Measurements from ENCODE around the gene RDH14. TPM values are rescaled to one million over a fixed set of nuclear protein-coding genes. Genes with fewer than 3 reads are reported as not detected.

Gene RDH14
- total and polyA plus RNA-seq, 10 donors: 14.2 to 26.0 (median 19.1) TPM

DNA sequence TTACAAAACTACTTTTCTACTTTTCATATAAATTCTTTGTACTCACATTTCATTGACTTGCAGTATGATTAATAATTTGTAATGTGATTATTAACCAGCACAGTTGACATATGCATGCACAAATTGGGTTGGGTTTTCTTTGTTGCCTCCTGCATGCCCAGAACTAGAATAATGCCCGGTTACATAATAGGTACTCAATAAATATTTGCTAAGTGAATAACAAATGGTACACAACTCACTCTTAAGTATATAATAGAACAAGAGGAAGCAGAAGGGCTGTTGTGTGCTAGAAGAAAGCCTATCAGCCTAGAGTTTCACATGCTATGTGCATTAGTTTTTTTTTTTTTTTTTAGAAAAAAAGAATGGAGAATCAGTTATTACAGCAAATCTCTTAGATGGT is 9.3 kb downstream of the RDH14 start:
- intact Hi-C loops (cut with DNase I; ENCODE audit: low total_unique reads): no loop called here
- Histone ChIP-seq H3K4me1 (peaks cover 0 to 24% (median 11%) of the 10 kb centered on the region in 6 donors), H3K27ac (no peak overlapping the region), H3K36me3 (peaks cover 0 to 33% (median 11%) of the 10 kb centered on the region in 6 donors), H3K27me3 (replicated peaks in 1 of 7) (no peaks in the 10 kb centered on the region), H3K4me3 (no peak overlapping the region), H3K9me3 (no peaks in the 10 kb centered on the region)
- TF ChIP-seq POLR2AphosphoS5 (IDR thresholded peaks at IDR 0.05): no peak
- no peak for TF ChIP-seq POLR2A (IDR thresholded peaks at IDR 0.05)
- no peak for TF ChIP-seq CTCF (IDR thresholded peaks at IDR 0.05 in 8 of 11, conservative IDR thresholded peaks at IDR 0.05 in 3 of 11)
- no peak for DNase-seq
- 95 to 100% (median 98%) methylated on average over 1 of the region's 1 CpG for WGBS, 5 donors

DNA sequence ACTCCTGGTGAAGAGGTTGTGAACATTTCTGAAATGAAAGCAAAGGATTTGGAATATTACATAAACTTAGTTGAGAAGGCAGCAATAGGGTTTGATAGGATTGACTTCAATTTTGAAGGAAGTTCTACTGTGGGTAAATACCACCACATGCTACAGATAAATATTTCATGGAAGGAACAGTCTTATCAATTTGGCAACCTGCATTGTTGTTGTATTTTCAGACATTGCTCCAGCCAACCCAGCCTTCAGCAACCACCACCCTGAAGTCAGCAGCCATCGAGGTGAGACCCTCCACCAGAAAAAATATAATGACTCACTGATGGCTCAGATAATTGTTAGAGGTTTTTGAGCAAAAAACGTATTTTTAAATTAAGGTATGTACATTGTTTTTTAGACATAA is 10.0 kb downstream of the RDH14 start:
- H3K4me3 ChIP-seq: no peak overlapping the region
- H3K27me3 ChIP-seq (replicated peaks in 1 of 7): no peaks in the 10 kb centered on the region
- no peak for DNase-seq
- WGBS, 5 donors: 92 to 95% (median 93%) methylated on average over 2 of the region's 2 CpGs
- peaks cover 0 to 28% (median 10%) of the 10 kb centered on the region in 6 donors for H3K36me3 ChIP-seq
- intact Hi-C loops (cut with DNase I; ENCODE audit: low total_unique reads): no loop called here
- no peak for TF ChIP-seq POLR2A (IDR thresholded peaks at IDR 0.05)
- no peak for TF ChIP-seq POLR2AphosphoS5 (IDR thresholded peaks at IDR 0.05)
- TF ChIP-seq CTCF (IDR thresholded peaks at IDR 0.05 in 8 of 11, conservative IDR thresholded peaks at IDR 0.05 in 3 of 11): no peak
- no peak overlapping the region for H3K27ac ChIP-seq
- peaks cover 0 to 26% (median 11%) of the 10 kb centered on the region in 6 donors for H3K4me1 ChIP-seq
- no peaks in the 10 kb centered on the region for H3K9me3 ChIP-seq

GRCh38 chr2:18549083-18549482 is 11.4 kb downstream of the RDH14 start:
- intact Hi-C loops (cut with DNase I; ENCODE audit: low total_unique reads): no loop called here
- Histone ChIP-seq H3K4me1 (peaks cover 0 to 26% (median 11%) of the 10 kb centered on the region in 6 donors), H3K4me3 (no peak overlapping the region), H3K27ac (no peak overlapping the region), H3K36me3 (peaks cover 0 to 14% (median under 1%) of the 10 kb centered on the region in 6 donors), H3K27me3 (replicated peaks in 1 of 7) (no peaks in the 10 kb centered on the region), H3K9me3 (no peaks in the 10 kb centered on the region)
- DNase-seq: no peak
- WGBS, 5 donors: 73 to 90% (median 86%) methylated on average over 2 of the region's 2 CpGs
- TF ChIP-seq CTCF (IDR thresholded peaks at IDR 0.05 in 8 of 11, conservative IDR thresholded peaks at IDR 0.05 in 3 of 11): no peak
- no peak for TF ChIP-seq POLR2AphosphoS5 (IDR thresholded peaks at IDR 0.05)
- TF ChIP-seq POLR2A (IDR thresholded peaks at IDR 0.05): no peak

DNA sequence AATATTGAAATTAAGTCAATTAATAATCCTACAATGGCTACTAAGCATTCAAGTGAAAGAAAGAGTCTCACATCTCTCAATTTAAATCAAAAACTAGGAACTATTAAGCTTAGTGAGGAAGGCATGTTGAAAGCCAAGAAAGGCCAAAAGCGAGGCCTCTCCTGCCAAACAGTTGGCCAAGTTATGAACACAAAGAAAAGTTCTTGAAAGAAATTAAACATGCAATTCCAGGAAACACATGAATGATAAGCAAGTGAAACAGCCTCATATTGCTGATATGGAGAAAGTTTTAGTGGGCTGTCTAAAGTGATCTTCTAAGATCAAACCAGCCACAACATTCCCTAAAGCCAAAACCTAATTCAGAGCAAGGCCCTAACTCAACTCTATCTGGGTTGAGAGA is 11.8 kb downstream of the RDH14 start:
- Histone ChIP-seq H3K4me1 (peaks cover 0 to 26% (median 11%) of the 10 kb centered on the region in 6 donors), H3K27ac (no peak overlapping the region), H3K4me3 (no peak overlapping the region), H3K36me3 (peaks cover 0 to 10% (median 0%) of the 10 kb centered on the region in 6 donors), H3K27me3 (replicated peaks in 1 of 7) (no peaks in the 10 kb centered on the region), H3K9me3 (no peaks in the 10 kb centered on the region)
- TF ChIP-seq POLR2AphosphoS5 (IDR thresholded peaks at IDR 0.05) (no peak), CTCF (IDR thresholded peaks at IDR 0.05 in 8 of 11, conservative IDR thresholded peaks at IDR 0.05 in 3 of 11) (no peak), POLR2A (IDR thresholded peaks at IDR 0.05) (no peak)
- intact Hi-C loops (cut with DNase I; ENCODE audit: low total_unique reads): no loop called here
- DNase-seq: no peak
- 71 to 93% (median 81%) methylated on average over 1 of the region's 1 CpG for WGBS, 5 donors
